ENCODE data around the gene TMEM119. TPM values are rescaled to one million over a fixed set of nuclear protein-coding genes. Genes with fewer than 3 reads are reported as not detected.

TMEM119 gene
- total and polyA plus RNA-seq, 2 of the 13 experiments (the other 11 are each of a cell fraction or from before 2014, with no cell fraction given) = not detected

GRCh38 chr12:108646600-108647579, 49.0 kb upstream of the TMEM119 start:
- no peak for DNase-seq (ENCODE audit: low spot score)
- TF ChIP-seq, protein P1, sequence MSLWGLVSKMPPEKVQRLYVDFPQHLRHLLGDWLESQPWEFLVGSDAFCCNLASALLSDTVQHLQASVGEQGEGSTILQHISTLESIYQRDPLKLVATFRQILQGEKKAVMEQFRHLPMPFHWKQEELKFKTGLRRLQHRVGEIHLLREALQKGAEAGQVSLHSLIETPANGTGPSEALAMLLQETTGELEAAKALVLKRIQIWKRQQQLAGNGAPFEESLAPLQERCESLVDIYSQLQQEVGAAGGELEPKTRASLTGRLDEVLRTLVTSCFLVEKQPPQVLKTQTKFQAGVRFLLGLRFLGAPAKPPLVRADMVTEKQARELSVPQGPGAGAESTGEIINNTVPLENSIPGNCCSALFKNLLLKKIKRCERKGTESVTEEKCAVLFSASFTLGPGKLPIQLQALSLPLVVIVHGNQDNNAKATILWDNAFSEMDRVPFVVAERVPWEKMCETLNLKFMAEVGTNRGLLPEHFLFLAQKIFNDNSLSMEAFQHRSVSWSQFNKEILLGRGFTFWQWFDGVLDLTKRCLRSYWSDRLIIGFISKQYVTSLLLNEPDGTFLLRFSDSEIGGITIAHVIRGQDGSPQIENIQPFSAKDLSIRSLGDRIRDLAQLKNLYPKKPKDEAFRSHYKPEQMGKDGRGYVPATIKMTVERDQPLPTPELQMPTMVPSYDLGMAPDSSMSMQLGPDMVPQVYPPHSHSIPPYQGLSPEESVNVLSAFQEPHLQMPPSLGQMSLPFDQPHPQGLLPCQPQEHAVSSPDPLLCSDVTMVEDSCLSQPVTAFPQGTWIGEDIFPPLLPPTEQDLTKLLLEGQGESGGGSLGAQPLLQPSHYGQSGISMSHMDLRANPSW (CRISPR knock-in tag; IDR thresholded peaks at IDR 0.05; ENCODE audit: borderline replicate concordance) = no peak
- TF ChIP-seq RBAK (CRISPR knock-in tag; IDR thresholded peaks at IDR 0.05) (no peak), MTA1 (CRISPR knock-in tag; IDR thresholded peaks at IDR 0.05; ENCODE audit: borderline replicate concordance) (no peak), SMAD9 (CRISPR knock-in tag; IDR thresholded peaks at IDR 0.05) (no peak), KAT2B (IDR thresholded peaks at IDR 0.05; ENCODE audit: borderline replicate concordance, low read depth, low read length) (no peak), ZNF274 (CRISPR knock-in tag; IDR thresholded peaks at IDR 0.05) (no peak)
- TF ChIP-seq, protein P2, sequence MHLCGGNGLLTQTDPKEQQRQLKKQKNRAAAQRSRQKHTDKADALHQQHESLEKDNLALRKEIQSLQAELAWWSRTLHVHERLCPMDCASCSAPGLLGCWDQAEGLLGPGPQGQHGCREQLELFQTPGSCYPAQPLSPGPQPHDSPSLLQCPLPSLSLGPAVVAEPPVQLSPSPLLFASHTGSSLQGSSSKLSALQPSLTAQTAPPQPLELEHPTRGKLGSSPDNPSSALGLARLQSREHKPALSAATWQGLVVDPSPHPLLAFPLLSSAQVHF (CRISPR knock-in tag; IDR thresholded peaks at IDR 0.05) = no peak
- TF ChIP-seq, protein P3, sequence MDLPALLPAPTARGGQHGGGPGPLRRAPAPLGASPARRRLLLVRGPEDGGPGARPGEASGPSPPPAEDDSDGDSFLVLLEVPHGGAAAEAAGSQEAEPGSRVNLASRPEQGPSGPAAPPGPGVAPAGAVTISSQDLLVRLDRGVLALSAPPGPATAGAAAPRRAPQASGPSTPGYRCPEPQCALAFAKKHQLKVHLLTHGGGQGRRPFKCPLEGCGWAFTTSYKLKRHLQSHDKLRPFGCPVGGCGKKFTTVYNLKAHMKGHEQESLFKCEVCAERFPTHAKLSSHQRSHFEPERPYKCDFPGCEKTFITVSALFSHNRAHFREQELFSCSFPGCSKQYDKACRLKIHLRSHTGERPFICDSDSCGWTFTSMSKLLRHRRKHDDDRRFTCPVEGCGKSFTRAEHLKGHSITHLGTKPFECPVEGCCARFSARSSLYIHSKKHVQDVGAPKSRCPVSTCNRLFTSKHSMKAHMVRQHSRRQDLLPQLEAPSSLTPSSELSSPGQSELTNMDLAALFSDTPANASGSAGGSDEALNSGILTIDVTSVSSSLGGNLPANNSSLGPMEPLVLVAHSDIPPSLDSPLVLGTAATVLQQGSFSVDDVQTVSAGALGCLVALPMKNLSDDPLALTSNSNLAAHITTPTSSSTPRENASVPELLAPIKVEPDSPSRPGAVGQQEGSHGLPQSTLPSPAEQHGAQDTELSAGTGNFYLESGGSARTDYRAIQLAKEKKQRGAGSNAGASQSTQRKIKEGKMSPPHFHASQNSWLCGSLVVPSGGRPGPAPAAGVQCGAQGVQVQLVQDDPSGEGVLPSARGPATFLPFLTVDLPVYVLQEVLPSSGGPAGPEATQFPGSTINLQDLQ (CRISPR knock-in tag; IDR thresholded peaks at IDR 0.05) = no peak
- Histone ChIP-seq H3K36me3 (replicated peaks in 1 of 2; ENCODE audit: control insufficient read depth in 1 of 2, insufficient read depth in 2 of 2, low read length in 2 of 2) (peaks cover 27 to 54% of the 10 kb centered on the region in 2 experiments), H3K9me3 (ENCODE audit: low read length) (no peaks in the 10 kb centered on the region), H3K79me2 (ENCODE audit: insufficient read depth, low read length) (no peaks in the 10 kb centered on the region), H3K4me3 (replicated peaks in 1 of 3; ENCODE audit: insufficient read depth in 1 of 3, low read depth in 2 of 3, low read length in 3 of 3) (no peak overlapping the region), H3K4me1 (ENCODE audit: insufficient read depth, low read length) (no peaks in the 10 kb centered on the region), H3K9ac (ENCODE audit: insufficient read depth, low read depth, low read length) (no peak overlapping the region), H3K4me2 (ENCODE audit: low read depth, low read length) (no peak overlapping the region), H2AFZ (ENCODE audit: low read length) (no peak overlapping the region), H3K27ac (ENCODE audit: extremely low read length, insufficient read depth, low read length) (no peak overlapping the region), H3K27me3 (ENCODE audit: control insufficient read depth in 1 of 2, insufficient read depth in 2 of 2, low read length in 2 of 2) (no peaks in the 10 kb centered on the region), H4K20me1 (ENCODE audit: insufficient read depth, low read length) (no peaks in the 10 kb centered on the region; the same call in 1 of the 2 replicates)
- ChIA-PET POLR2A (no interaction called here), CTCF (ENCODE audit: low intra/inter-chr PET ratio, low total read pairs) (no interaction called here)
- 98% methylated on average over 10 of the region's 10 CpGs for WGBS (ENCODE audit: low lambda C conversion rate)
- intact Hi-C loops (cut with micrococcal nuclease; ENCODE audit: unreplicated experiment) (no loop called here), in situ Hi-C loops (cut with HindIII; ENCODE audit: extremely low pct_ligation_motif_present, low pct_unique_long_range_greater_than_20kb) (no loop called here)
- no peak for ATAC-seq
- BruUV-seq (replicated peaks) = no TSS peak
- FAIRE-seq = no peak
